ENCODE measurements around the gene PDE7B. TPM values are rescaled to one million over a fixed set of nuclear protein-coding genes. Genes with fewer than 3 reads are reported as not detected.
A peak's percentile ranks its signal among the peaks of the same experiment; 100 is the strongest.

Gene PDE7B
- total RNA-seq, 1 donor from 2014 or later: 5.1 TPM

DNA sequence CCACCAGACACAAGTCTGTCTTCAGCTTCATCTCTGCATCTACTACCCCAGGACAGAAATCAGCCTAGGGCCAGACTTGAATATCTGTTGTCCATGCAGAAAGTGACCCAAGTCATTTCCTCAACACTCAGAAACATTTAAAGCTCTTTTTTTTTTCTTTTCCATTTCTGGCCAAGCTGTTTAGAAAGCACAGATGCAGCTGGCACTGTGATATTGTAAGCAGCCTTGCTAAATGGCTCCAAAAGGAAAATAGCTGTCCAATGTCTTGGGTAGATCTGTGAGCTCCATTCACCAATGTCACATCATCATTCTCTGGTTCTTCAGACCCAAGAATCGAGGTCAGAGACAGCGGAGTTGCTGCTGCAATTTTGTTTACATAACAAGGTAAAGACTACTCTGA lies 174.2 kb downstream of the PDE7B start:
- Mint-ChIP-seq H3K27me3 (no peaks in the 10 kb centered on the region), H3K9me3 (no peaks in the 10 kb centered on the region), H3K4me3 (no peak overlapping the region), H3K27ac (no peak overlapping the region), H3K36me3 (no peaks in the 10 kb centered on the region), H3K4me1 (ENCODE audit: unreplicated experiment) (peaks cover 4% of the 10 kb centered on the region)
- TF ChIP-seq, protein P1, sequence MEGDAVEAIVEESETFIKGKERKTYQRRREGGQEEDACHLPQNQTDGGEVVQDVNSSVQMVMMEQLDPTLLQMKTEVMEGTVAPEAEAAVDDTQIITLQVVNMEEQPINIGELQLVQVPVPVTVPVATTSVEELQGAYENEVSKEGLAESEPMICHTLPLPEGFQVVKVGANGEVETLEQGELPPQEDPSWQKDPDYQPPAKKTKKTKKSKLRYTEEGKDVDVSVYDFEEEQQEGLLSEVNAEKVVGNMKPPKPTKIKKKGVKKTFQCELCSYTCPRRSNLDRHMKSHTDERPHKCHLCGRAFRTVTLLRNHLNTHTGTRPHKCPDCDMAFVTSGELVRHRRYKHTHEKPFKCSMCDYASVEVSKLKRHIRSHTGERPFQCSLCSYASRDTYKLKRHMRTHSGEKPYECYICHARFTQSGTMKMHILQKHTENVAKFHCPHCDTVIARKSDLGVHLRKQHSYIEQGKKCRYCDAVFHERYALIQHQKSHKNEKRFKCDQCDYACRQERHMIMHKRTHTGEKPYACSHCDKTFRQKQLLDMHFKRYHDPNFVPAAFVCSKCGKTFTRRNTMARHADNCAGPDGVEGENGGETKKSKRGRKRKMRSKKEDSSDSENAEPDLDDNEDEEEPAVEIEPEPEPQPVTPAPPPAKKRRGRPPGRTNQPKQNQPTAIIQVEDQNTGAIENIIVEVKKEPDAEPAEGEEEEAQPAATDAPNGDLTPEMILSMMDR (conservative IDR thresholded peaks at IDR 0.05): no peak
- no peak for DNase-seq (ENCODE audit: extremely low spot score, unreplicated experiment)

DNA sequence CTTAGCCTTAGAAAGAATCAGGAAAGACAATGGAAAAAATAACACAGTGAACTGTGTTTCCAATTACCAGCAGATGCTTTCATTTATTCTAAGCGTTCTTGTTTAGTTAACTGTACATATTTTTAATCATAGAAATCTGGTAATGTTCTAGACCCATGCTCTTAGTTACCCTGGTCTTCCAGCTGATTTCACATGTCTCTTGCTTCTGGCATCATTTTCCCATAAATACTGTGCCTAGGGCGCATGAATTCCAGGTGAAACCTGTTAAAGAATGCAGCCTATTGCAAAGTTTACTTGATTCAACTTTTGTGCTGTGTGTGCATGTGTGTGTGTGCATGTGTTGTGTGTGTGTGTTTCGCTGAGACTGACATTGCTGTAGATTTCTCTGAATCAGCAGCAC lies 178.6 kb downstream of the PDE7B start:
- H3K27ac Mint-ChIP-seq: no peak overlapping the region
- H3K4me3 Mint-ChIP-seq: no peak overlapping the region
- peaks cover 21% of the 10 kb centered on the region for H3K4me1 Mint-ChIP-seq (ENCODE audit: unreplicated experiment)
- peaks cover 3% of the 10 kb centered on the region for H3K36me3 Mint-ChIP-seq
- H3K9me3 Mint-ChIP-seq: no peaks in the 10 kb centered on the region
- TF ChIP-seq, protein P1 (conservative IDR thresholded peaks at IDR 0.05): no peak
- H3K27me3 Mint-ChIP-seq: no peaks in the 10 kb centered on the region
- no peak for DNase-seq (ENCODE audit: extremely low spot score, unreplicated experiment)

DNA sequence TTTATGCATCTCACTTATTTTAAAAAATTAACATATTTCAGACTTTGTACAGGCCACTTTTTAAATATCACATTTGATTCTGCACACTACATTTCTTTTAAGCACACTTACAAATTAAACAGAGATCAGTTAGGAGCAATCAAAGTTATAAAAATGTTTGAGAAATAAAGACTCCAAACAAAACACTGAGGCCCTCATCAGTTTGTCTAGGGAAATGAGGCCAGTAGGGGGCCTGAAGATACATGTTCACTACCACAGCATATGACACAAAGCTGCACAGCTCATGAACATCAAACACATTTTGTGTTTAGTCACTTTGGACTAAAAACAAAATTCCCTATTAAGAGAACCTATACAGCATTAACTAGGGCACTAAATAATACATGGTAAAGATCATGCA lies 180.5 kb downstream of the PDE7B start:
- H3K36me3 Mint-ChIP-seq: peaks cover 3% of the 10 kb centered on the region
- no peaks in the 10 kb centered on the region for H3K9me3 Mint-ChIP-seq
- peaks cover 28% of the 10 kb centered on the region for H3K4me1 Mint-ChIP-seq (ENCODE audit: unreplicated experiment)
- no peak for DNase-seq (ENCODE audit: extremely low spot score, unreplicated experiment)
- H3K4me3 Mint-ChIP-seq: no peak overlapping the region
- H3K27me3 Mint-ChIP-seq: no peaks in the 10 kb centered on the region
- TF ChIP-seq, protein P1 (conservative IDR thresholded peaks at IDR 0.05): peak; percentile 67
- no peak overlapping the region for H3K27ac Mint-ChIP-seq

DNA sequence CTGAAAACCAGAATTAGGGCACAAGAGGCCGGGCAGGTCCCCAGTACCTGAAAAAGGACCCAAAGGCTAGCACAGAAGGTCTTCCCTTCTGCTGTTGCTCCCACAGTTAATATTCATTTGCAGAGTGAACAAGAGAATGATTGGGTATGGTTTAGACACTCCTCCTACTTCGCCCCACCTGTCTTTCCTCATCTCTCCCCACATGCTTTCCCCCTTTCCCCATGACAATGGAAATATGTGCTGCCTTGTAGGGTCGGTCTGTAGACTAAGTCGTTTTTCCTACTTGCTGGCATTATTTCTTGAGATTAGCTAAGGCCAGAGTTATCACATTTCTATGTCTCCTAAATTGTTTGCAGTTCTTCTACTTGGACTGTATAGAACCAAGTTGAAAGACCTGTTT lies 181.9 kb downstream of the PDE7B start:
- Mint-ChIP-seq H3K4me1 (ENCODE audit: unreplicated experiment) (peaks cover 41% of the 10 kb centered on the region), H3K9me3 (no peaks in the 10 kb centered on the region), H3K27ac (no peak overlapping the region), H3K27me3 (no peaks in the 10 kb centered on the region), H3K4me3 (peak overlapping the region; percentile 16), H3K36me3 (peaks cover 3% of the 10 kb centered on the region)
- TF ChIP-seq, protein P1 (conservative IDR thresholded peaks at IDR 0.05): no peak
- no peak for DNase-seq (ENCODE audit: extremely low spot score, unreplicated experiment)

DNA sequence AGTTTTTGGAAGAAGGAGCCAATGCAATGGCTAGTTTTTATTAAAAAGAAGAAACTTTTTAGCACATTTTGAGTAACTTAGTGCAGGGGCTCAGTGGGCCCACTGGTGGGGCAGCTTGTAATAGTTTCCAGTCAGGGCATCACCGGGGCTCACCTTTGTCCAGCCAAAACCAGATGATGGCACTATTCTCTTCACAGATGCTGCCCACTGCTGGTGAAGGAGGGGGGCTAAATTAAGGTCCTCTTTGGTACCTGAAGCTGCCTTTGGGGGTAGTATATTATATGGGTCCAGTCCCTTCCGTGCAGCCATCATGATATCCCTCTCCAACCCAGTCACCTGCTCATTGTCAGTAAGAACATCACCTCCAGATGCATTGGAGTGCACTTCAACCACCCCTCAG lies 182.9 kb downstream of the PDE7B start:
- no peak for DNase-seq (ENCODE audit: extremely low spot score, unreplicated experiment)
- H3K27ac Mint-ChIP-seq: no peak overlapping the region
- peaks cover 43% of the 10 kb centered on the region for H3K4me1 Mint-ChIP-seq (ENCODE audit: unreplicated experiment)
- TF ChIP-seq, protein P1 (conservative IDR thresholded peaks at IDR 0.05): no peak
- peaks cover 3% of the 10 kb centered on the region for H3K36me3 Mint-ChIP-seq
- no peak overlapping the region for H3K4me3 Mint-ChIP-seq
- H3K9me3 Mint-ChIP-seq: no peaks in the 10 kb centered on the region
- no peaks in the 10 kb centered on the region for H3K27me3 Mint-ChIP-seq
